Measurements from ENCODE around the gene ARHGAP33. TPM values are rescaled to one million over a fixed set of nuclear protein-coding genes. Genes with fewer than 3 reads are reported as not detected.

ARHGAP33 gene
- total RNA-seq, 1 experiment from 2014 or later = 18.3 TPM

DNA sequence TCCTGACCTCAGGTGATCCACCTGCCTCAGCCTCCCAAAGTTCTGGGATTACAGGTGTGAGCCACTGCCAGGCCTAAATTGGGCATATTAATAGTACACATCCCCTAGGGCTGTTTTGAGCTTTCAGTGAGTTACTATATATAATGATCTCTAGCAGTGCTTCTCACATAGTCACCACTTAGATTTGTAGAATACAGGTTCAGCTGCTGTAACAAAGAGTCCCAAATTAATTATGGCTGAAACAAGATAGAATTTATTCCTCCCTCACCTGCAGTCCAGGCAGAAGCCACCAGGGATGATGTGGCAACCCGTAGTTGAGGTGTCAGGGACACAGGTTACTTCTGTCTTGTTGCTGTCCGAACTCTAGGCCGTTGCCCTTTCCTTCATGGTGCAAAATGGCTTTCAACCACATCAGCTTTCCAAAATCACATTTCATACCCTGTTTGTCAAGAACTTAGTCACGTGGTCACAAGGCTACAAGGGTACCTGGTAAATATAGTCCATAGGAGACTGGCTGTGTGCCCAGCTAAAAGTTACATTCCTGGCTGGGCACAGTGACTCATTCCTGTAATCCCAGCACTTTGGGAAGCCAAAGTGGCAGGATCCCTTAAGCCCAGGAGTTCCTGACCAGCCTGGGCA, 14.5 kb upstream of the ARHGAP33 start:
- no peaks in the 10 kb centered on the region for H3K9me3 ChIP-seq
- BruUV-seq (replicated peaks) = no TSS peak
- no peak overlapping the region for H3K4me3 ChIP-seq (ENCODE audit: low read depth, low read length)
- H3K4me1 Mint-ChIP-seq (ENCODE audit: low read depth, unreplicated experiment) = peaks cover 6% of the 10 kb centered on the region
- ChIA-PET CTCF (no interaction called here), POLR2A (no interaction called here)
- H3K9me3 Mint-ChIP-seq (ENCODE audit: unreplicated experiment) = no peaks in the 10 kb centered on the region
- H3K4me1 ChIP-seq = peaks cover 6% of the 10 kb centered on the region
- no peak overlapping the region for H3K27ac Mint-ChIP-seq (ENCODE audit: unreplicated experiment)
- no peak for DNase-seq
- no peaks in the 10 kb centered on the region; the same call in 1 of the 2 replicates for H3K36me3 ChIP-seq (ENCODE audit: control insufficient read depth, insufficient read depth, low read length)
- no peaks in the 10 kb centered on the region for H3K27me3 ChIP-seq (replicated peaks; ENCODE audit: control insufficient read depth, insufficient read depth, low read length)
- intact Hi-C loops (cut with micrococcal nuclease; ENCODE audit: unreplicated experiment) = no loop called here
- H3K4me3 Mint-ChIP-seq (ENCODE audit: unreplicated experiment) = no peak overlapping the region
- H3K36me3 Mint-ChIP-seq (ENCODE audit: insufficient read depth, unreplicated experiment) = peaks cover 35% of the 10 kb centered on the region
- H3K27me3 Mint-ChIP-seq (ENCODE audit: insufficient read depth, unreplicated experiment) = no peaks in the 10 kb centered on the region
- TF ChIP-seq, protein P1, sequence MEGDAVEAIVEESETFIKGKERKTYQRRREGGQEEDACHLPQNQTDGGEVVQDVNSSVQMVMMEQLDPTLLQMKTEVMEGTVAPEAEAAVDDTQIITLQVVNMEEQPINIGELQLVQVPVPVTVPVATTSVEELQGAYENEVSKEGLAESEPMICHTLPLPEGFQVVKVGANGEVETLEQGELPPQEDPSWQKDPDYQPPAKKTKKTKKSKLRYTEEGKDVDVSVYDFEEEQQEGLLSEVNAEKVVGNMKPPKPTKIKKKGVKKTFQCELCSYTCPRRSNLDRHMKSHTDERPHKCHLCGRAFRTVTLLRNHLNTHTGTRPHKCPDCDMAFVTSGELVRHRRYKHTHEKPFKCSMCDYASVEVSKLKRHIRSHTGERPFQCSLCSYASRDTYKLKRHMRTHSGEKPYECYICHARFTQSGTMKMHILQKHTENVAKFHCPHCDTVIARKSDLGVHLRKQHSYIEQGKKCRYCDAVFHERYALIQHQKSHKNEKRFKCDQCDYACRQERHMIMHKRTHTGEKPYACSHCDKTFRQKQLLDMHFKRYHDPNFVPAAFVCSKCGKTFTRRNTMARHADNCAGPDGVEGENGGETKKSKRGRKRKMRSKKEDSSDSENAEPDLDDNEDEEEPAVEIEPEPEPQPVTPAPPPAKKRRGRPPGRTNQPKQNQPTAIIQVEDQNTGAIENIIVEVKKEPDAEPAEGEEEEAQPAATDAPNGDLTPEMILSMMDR (IDR thresholded peaks at IDR 0.05; ENCODE audit: insufficient read depth in 1 of 2, low read depth in 1 of 2, low read length in 1 of 2, severe bottlenecking in 1 of 2, unreplicated experiment in 1 of 2) = no peak

DNA sequence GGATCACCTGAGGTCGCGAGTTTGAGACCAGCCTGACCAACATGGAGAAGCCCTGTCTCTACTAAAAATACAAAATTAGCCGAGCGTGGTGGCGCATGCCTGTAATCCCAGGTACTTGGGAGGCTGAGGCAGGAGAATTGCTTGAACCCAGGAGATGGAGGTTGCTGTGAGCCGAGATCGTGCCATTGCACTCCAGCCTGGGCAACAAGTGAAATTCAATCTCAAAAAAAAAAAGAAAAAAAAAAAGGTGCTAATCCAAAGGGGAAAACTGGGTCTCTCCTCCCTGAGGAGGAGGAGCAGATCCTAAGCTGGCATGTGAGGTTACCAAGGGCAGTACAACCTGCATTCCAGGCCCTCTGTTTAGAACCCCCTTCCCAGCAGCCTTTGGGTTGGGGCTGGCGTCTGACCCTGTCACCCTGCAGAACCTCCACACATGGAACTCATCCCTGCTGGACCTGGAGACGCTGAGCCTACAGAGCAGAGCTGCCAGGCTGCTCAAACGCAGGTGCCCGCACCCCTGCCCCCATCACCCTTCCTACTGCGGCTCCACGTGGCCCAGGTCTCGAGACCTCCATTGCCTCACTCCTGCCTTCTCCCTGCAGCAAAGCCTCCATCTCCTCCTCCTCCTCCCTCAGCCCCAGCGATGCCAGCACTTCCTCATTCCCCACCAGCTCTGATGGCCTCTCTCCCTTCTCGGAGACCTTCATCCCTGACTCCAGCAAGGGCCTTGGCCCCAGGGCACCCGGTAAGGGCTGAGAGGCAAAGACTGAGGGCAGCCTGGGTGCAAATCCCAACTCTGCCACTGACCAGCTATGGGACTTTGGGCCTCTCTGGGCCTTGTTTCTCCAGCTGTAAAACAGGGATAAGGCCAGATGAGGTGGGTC, 10.7 kb upstream of the ARHGAP33 start:
- no peak for DNase-seq
- H3K9me3 Mint-ChIP-seq (ENCODE audit: unreplicated experiment) = no peaks in the 10 kb centered on the region
- H3K27ac Mint-ChIP-seq (ENCODE audit: unreplicated experiment) = no peak overlapping the region
- peaks cover 11% of the 10 kb centered on the region for H3K36me3 Mint-ChIP-seq (ENCODE audit: insufficient read depth, unreplicated experiment)
- no peak overlapping the region for H3K4me3 ChIP-seq (ENCODE audit: low read depth, low read length)
- no peaks in the 10 kb centered on the region for H3K27me3 Mint-ChIP-seq (ENCODE audit: insufficient read depth, unreplicated experiment)
- TF ChIP-seq, protein P1 (IDR thresholded peaks at IDR 0.05; ENCODE audit: insufficient read depth in 1 of 2, low read depth in 1 of 2, low read length in 1 of 2, severe bottlenecking in 1 of 2, unreplicated experiment in 1 of 2) = no peak
- no peaks in the 10 kb centered on the region for H3K4me1 Mint-ChIP-seq (ENCODE audit: low read depth, unreplicated experiment)
- ChIA-PET POLR2A (no interaction called here), CTCF (no interaction called here)
- no peak overlapping the region for H3K4me3 Mint-ChIP-seq (ENCODE audit: unreplicated experiment)
- BruUV-seq (replicated peaks) = no TSS peak
- H3K4me1 ChIP-seq = no peaks in the 10 kb centered on the region
- H3K27me3 ChIP-seq (replicated peaks; ENCODE audit: control insufficient read depth, insufficient read depth, low read length) = no peaks in the 10 kb centered on the region
- H3K9me3 ChIP-seq = no peaks in the 10 kb centered on the region
- intact Hi-C loops (cut with micrococcal nuclease; ENCODE audit: unreplicated experiment) = no loop called here
- H3K36me3 ChIP-seq (ENCODE audit: control insufficient read depth, insufficient read depth, low read length) = no peaks in the 10 kb centered on the region; the same call in none of the 2 replicates

DNA sequence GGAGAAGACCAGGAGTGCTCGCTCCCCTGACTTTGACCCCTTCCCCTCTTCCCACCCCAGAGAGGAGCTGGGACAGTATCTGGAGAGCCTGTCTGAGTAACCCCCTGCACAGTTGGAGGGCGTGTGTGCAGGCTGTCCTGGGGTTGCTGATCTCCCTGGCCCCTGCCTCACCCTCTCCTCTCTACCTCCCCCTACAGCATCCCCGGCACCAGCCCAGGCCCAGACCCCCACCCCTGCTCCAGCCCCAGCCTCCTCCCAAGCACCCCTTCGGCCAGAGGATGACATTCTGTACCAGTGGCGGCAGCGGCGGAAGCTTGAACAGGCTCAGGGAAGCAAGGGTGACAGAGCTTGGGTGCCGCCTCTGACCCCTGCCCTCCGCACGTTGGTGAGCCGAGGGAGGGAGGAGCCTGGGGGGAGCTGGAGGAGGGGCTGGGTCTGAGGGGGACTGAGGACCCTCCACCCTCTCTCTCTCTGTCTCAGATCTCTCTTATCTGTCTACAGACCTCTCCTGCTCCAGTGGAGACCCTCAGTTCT, 8.7 kb upstream of the ARHGAP33 start:
- CTCF ChIA-PET = no interaction called here

More for the DNA sequence above, 8.7 kb upstream of the ARHGAP33 start:
- Histone ChIP-seq H3K27me3 (replicated peaks; ENCODE audit: control insufficient read depth, insufficient read depth, low read length) (no peaks in the 10 kb centered on the region), H3K36me3 (ENCODE audit: control insufficient read depth, insufficient read depth, low read length) (no peaks in the 10 kb centered on the region; the same call in none of the 2 replicates), H3K4me1 (no peaks in the 10 kb centered on the region), H3K4me3 (ENCODE audit: low read depth, low read length) (no peak overlapping the region), H3K9me3 (no peaks in the 10 kb centered on the region)
- H3K4me3 Mint-ChIP-seq (ENCODE audit: unreplicated experiment) = no peak overlapping the region
- intact Hi-C loops (cut with micrococcal nuclease; ENCODE audit: unreplicated experiment) = no loop called here
- H3K36me3 Mint-ChIP-seq (ENCODE audit: insufficient read depth, unreplicated experiment) = peaks cover 8% of the 10 kb centered on the region
- no peaks in the 10 kb centered on the region for H3K4me1 Mint-ChIP-seq (ENCODE audit: low read depth, unreplicated experiment)
- BruUV-seq (replicated peaks) = no TSS peak
- TF ChIP-seq, protein P1 (IDR thresholded peaks at IDR 0.05; ENCODE audit: insufficient read depth in 1 of 2, low read depth in 1 of 2, low read length in 1 of 2, severe bottlenecking in 1 of 2, unreplicated experiment in 1 of 2) = no peak
- H3K9me3 Mint-ChIP-seq (ENCODE audit: unreplicated experiment) = no peaks in the 10 kb centered on the region
- no peak overlapping the region for H3K27ac Mint-ChIP-seq (ENCODE audit: unreplicated experiment)
- POLR2A ChIA-PET = no interaction called here
- DNase-seq = no peak
- H3K27me3 Mint-ChIP-seq (ENCODE audit: insufficient read depth, unreplicated experiment) = peaks cover 2% of the 10 kb centered on the region

Data from Caco-2 (cell line).